ENCODE data around the gene IDUA. TPM values are rescaled to one million over a fixed set of nuclear protein-coding genes. Genes with fewer than 3 reads are reported as not detected.

The IDUA gene
- total and polyA plus RNA-seq, 10 of the 15 experiments (the other 5 are each of a cell fraction or from before 2014, with no cell fraction given): 0.05 to 7.6 (median 1.4) TPM; not detected in 1

DNA sequence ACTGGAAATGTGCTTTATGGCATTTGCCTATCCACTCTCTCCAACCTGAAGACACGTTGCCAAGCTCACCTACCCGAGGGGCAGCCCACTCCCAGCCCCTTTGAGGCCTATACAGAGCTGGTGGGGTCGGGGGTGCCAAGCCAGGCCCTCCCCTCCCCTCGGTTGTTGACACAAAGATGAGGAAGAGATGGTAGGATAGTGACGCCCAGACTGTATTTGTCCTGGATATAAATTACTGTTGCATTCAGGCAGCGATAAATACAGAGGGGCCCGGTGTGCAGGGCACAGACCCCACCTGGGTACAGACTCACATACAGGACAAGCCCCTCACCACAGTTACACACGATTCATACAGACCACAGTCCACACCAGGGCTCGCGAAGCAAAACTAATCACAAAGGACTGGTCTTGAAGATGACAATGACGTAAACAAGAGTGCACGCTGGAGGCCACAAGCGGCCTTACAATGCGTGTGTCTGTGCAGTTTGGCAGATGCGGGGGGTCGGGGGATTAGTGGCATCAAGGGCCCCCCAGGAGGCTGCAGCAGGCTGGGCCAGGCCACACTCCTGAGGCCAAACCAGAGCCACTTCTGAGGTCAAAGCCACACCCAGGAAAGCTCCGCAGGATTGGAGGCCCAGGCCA is 28.0 kb upstream of the IDUA start (continued):
- TF ChIP-seq, protein P1, sequence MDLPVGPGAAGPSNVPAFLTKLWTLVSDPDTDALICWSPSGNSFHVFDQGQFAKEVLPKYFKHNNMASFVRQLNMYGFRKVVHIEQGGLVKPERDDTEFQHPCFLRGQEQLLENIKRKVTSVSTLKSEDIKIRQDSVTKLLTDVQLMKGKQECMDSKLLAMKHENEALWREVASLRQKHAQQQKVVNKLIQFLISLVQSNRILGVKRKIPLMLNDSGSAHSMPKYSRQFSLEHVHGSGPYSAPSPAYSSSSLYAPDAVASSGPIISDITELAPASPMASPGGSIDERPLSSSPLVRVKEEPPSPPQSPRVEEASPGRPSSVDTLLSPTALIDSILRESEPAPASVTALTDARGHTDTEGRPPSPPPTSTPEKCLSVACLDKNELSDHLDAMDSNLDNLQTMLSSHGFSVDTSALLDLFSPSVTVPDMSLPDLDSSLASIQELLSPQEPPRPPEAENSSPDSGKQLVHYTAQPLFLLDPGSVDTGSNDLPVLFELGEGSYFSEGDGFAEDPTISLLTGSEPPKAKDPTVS (IDR thresholded peaks at IDR 0.05; ENCODE audit: low read depth, low read length): no peak
- TF ChIP-seq, protein P2, sequence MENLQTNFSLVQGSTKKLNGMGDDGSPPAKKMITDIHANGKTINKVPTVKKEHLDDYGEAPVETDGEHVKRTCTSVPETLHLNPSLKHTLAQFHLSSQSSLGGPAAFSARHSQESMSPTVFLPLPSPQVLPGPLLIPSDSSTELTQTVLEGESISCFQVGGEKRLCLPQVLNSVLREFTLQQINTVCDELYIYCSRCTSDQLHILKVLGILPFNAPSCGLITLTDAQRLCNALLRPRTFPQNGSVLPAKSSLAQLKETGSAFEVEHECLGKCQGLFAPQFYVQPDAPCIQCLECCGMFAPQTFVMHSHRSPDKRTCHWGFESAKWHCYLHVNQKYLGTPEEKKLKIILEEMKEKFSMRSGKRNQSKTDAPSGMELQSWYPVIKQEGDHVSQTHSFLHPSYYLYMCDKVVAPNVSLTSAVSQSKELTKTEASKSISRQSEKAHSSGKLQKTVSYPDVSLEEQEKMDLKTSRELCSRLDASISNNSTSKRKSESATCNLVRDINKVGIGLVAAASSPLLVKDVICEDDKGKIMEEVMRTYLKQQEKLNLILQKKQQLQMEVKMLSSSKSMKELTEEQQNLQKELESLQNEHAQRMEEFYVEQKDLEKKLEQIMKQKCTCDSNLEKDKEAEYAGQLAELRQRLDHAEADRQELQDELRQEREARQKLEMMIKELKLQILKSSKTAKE (IDR thresholded peaks at IDR 0.05; ENCODE audit: low read depth, poor library complexity, severe bottlenecking): no peak
- TF ChIP-seq BMI1 (IDR thresholded peaks at IDR 0.05; ENCODE audit: borderline replicate concordance): no peak

DNA sequence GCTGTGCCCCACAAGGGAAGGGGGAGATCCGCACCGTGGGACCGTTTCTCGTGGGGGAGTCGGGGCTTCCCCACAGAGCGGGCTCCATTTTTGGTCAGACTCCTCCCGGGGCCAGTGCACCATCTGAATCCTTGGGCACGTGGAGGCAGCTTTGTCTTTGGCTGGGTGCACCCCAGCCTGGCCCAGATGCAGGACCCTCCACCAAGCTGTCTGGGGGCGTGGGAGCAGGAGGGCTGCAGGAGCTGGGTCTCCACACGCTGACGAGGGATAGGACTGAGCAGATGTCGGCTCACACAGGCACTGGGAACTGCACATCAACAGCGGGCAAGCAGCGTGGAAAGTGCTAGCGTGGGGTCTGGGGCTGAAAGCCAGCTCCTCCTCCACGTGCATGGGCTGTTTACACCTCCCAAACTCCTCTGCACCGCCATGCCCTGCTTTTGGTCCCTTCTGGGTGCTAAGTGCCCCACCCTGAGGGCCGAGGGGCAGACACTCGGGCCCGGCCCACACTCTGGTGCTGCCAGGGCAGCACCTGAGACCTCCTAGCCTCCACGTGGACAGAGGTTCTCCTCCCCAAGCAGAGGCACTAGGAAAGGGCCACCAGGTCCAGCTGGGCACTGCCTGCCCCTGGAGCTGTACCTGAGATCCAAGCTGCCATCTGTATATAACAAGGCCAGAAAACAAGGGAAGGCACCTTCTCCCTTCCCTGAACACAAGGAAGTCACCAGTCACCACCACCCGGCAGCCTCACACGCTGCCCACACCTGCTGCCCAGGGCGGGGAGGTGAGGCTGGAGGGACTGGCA is 27.3 kb upstream of the IDUA start:
- intact Hi-C loops (cut with micrococcal nuclease; ENCODE audit: unreplicated experiment): no loop called here
- Histone ChIP-seq H2AFZ (ENCODE audit: control insufficient read depth, low read depth, low read length) (no peak overlapping the region), H3K79me2 (ENCODE audit: control insufficient read depth, insufficient read depth, low read length) (no peaks in the 10 kb centered on the region), H3K4me3 (no peak overlapping the region), H3K36me3 (ENCODE audit: control insufficient read depth in 2 of 2, insufficient read depth in 2 of 2, low read length in 1 of 2) (no peaks in the 10 kb centered on the region; a peak in 1 of 4 replicates), H3K9ac (ENCODE audit: control insufficient read depth, insufficient read depth, low read length) (no peak overlapping the region), H3K27me3 (replicated peaks in 1 of 2; ENCODE audit: control insufficient read depth in 2 of 2, insufficient read depth in 2 of 2, low read length in 1 of 2) (no peaks in the 10 kb centered on the region), H3K4me1 (ENCODE audit: control insufficient read depth, insufficient read depth, low read length) (no peaks in the 10 kb centered on the region), H3K27ac (ENCODE audit: control insufficient read depth, insufficient read depth) (no peak overlapping the region), H4K20me1 (ENCODE audit: control insufficient read depth, insufficient read depth) (no peaks in the 10 kb centered on the region), H3K9me3 (replicated peaks; ENCODE audit: control insufficient read depth, insufficient read depth, low read length) (no peaks in the 10 kb centered on the region), H3K4me2 (ENCODE audit: control insufficient read depth, insufficient read depth) (no peak overlapping the region)
- FAIRE-seq: no peak
- POLR2A ChIA-PET: interaction anchor here (0.6 kb wide), 1 partner anchor 24 kb away, joined by 5 read pairs; no protein-coding TSS in a partner anchor
- no TSS peak for BruUV-seq (replicated peaks)
- RAD21 ChIA-PET (ENCODE audit: unreplicated experiment): interaction anchor here (0.7 kb wide), 1 partner anchor 27 kb away, joined by 3 read pairs; the partner anchor contains the start of genes GAK and TMEM175
- ATAC-seq: no peak
- TF ChIP-seq POLR2A (IDR thresholded peaks at IDR 0.05; ENCODE audit: low read depth, low read length): peak; percentile 23; the same call in 1 of the 2 replicates
- no peak for TF ChIP-seq LARP7 (IDR thresholded peaks at IDR 0.05)
- in situ Hi-C loops (cut with MboI): no loop called here
- 85% methylated on average over 24 of the region's 24 CpGs for WGBS (ENCODE audit: insufficient coverage, insufficient replicate concordance, low lambda C conversion rate, missing lambda C conversion rate)
- CTCF ChIA-PET: no interaction called here
- SMC1A ChIA-PET (ENCODE audit: uncharacterized antibody, unreplicated experiment): no interaction called here
- no peak for DNase-seq (ENCODE audit: low read depth, low spot score)

All from GM12878 (cell line).